Upper lobe of left lung (tissue), 6 donors: ENCODE measurements around the gene TRPC4. TPM values are rescaled to one million over a fixed set of nuclear protein-coding genes. Genes with fewer than 3 reads are reported as not detected.

Experiments used
- ATAC-seq, 2 donors: fragments of 200-7000 bp; cut with Tn5 transposase; one replicate each; pipeline ENCODE4 v1.9.1; 2022; ENCODE audit warnings: mild to moderate bottlenecking in 2 of 2, moderate library complexity in 2 of 2; ENCODE audit not compliant: low FRiP score in 2 of 2
- DNase-seq, 2 donors: peaks; one replicate each; pipeline ENCODE4 v3.0.0-alpha.2; 2019 to 2020
- H3K27ac ChIP-seq, 4 donors: fragments of 200-600 bp; sonication (generic); one replicate each; pipeline ENCODE4 v1.5.1; 2016 to 2019
- H3K27me3 ChIP-seq, 4 donors: fragments of 200-600 bp; sonication (generic); one replicate each; pipeline ENCODE4 v1.5.1; 2017 to 2019
- H3K36me3 ChIP-seq, 4 donors: fragments of 200-600 bp; sonication (generic); one replicate each; pipeline ENCODE4 v1.5.1; 2016 to 2019
- H3K4me1 ChIP-seq, 4 donors: fragments of 200-600 bp; sonication (generic); one replicate each; pipeline ENCODE4 v1.5.1; 2018 to 2019
- H3K4me3 ChIP-seq, 4 donors: fragments of 200-600 bp; sonication (generic); one replicate each; pipeline ENCODE4 v1.5.1; 2017 to 2019; ENCODE audit warnings: mild to moderate bottlenecking in 2 of 4, moderate library complexity in 1 of 4
- H3K9me3 ChIP-seq, 4 donors: fragments of 200-600 bp; sonication (generic); one replicate each; pipeline ENCODE4 v1.5.1; 2018 to 2019
- CTCF ChIP-seq, 6 experiments: fragments of 450-650 bp in 4 of 6; fragments of 200-600 bp in 2 of 6; sonication (generic) in 2 of 6; IDR thresholded peaks; one replicate each; pipeline ENCODE4 v1.5.1; 2016 to 2019; ENCODE audit warnings: antibody characterized with exemption in 6 of 6
- EP300 ChIP-seq, 4 donors: sonication (generic); formaldehyde crosslinking; IDR thresholded peaks; one replicate each; pipeline ENCODE4 v1.5.1; 2017; ENCODE audit warnings: antibody characterized with exemption in 4 of 4, control low read depth in 2 of 4
- POLR2A ChIP-seq, 4 donors: fragments of 450-650 bp; IDR thresholded peaks; one replicate each; pipeline ENCODE4 v1.5.1; 2016 to 2017; ENCODE audit warnings: antibody characterized with exemption in 4 of 4, mild to moderate bottlenecking in 2 of 4
- POLR2AphosphoS5 ChIP-seq, 2 donors: sonication (generic); formaldehyde crosslinking; IDR thresholded peaks; one replicate each; pipeline ENCODE4 v1.5.1; 2017; ENCODE audit warnings: antibody characterized with exemption in 2 of 2
- WGBS, 2 donors: methylation state at CpG; one replicate each; pipeline ENCODE4 v1.1.5; 2017 to 2018; 5-methylcytosine and 5-hydroxymethylcytosine counted together
- total RNA-seq, 6 donors: library from RNA; depleted of rRNA in 4 of 6; stranded (reverse); fragments of >200 nt in 4 of 6; gene quantifications; one replicate each; pipeline versions ENCODE4 v1.1.0 to v1.2.1, GENCODE V29; 2016 to 2021
- donor health status: DM: no; HTN: no; CAD: no; lungs with moderate emphysema.
- donor health status: DM: no; HTN: yes; CAD: no; lungs with severe emphysema.

The TRPC4 gene
- total RNA-seq, 6 donors from 2014 or later = 0.39 to 6.3 (median 1.8) TPM

- H3K36me3 ChIP-seq = no peaks in the 10 kb centered on the region
- TF ChIP-seq POLR2AphosphoS5 (IDR thresholded peaks at IDR 0.05) (no peak), POLR2A (IDR thresholded peaks at IDR 0.05) (no peak), CTCF (IDR thresholded peaks at IDR 0.05) (no peak), EP300 (IDR thresholded peaks at IDR 0.05) (no peak)
- 75 to 85% methylated on average over 3 of the region's 3 CpGs for WGBS, 2 donors
- H3K9me3 ChIP-seq = no peaks in the 10 kb centered on the region
- ATAC-seq (no peak), DNase-seq (no peak)
- H3K27ac ChIP-seq = no peak overlapping the region
- H3K4me1 ChIP-seq = no peaks in the 10 kb centered on the region
- no peak overlapping the region for H3K4me3 ChIP-seq
- H3K27me3 ChIP-seq = no peaks in the 10 kb centered on the region
Measured at GRCh38 chr13:37736045-37736444, 133.5 kb downstream of the TRPC4 start.

GRCh38 chr13:37735293-37735692 lies 134.3 kb downstream of the TRPC4 start:
- WGBS, 2 donors = 67 to 68% methylated on average over 4 of the region's 4 CpGs
- Histone ChIP-seq H3K27me3 (no peaks in the 10 kb centered on the region), H3K9me3 (no peaks in the 10 kb centered on the region), H3K4me3 (no peak overlapping the region), H3K27ac (no peak overlapping the region), H3K4me1 (no peaks in the 10 kb centered on the region), H3K36me3 (no peaks in the 10 kb centered on the region)
- ATAC-seq (no peak), DNase-seq (no peak)
- TF ChIP-seq POLR2A (IDR thresholded peaks at IDR 0.05) (no peak), CTCF (IDR thresholded peaks at IDR 0.05) (no peak), POLR2AphosphoS5 (IDR thresholded peaks at IDR 0.05) (no peak), EP300 (IDR thresholded peaks at IDR 0.05) (no peak)

GRCh38 chr13:37729876-37730275 lies 139.7 kb downstream of the TRPC4 start:
- 86 to 95% methylated on average over 4 of the region's 4 CpGs for WGBS, 2 donors
- no peaks in the 10 kb centered on the region for H3K4me1 ChIP-seq
- H3K27me3 ChIP-seq = no peaks in the 10 kb centered on the region
- ATAC-seq (no peak), DNase-seq (no peak)
- no peak overlapping the region for H3K27ac ChIP-seq
- H3K9me3 ChIP-seq = no peaks in the 10 kb centered on the region
- TF ChIP-seq POLR2AphosphoS5 (IDR thresholded peaks at IDR 0.05) (no peak), CTCF (IDR thresholded peaks at IDR 0.05) (no peak), EP300 (IDR thresholded peaks at IDR 0.05) (no peak), POLR2A (IDR thresholded peaks at IDR 0.05) (no peak)
- H3K4me3 ChIP-seq = no peak overlapping the region
- H3K36me3 ChIP-seq = no peaks in the 10 kb centered on the region

GRCh38 chr13:37716420-37717195 lies 153.0 kb downstream of the TRPC4 start:
- no peak for DNase-seq
- no peak overlapping the region for H3K27ac ChIP-seq

More at GRCh38 chr13:37716420-37717195, 153.0 kb downstream of the TRPC4 start:
- Histone ChIP-seq H3K4me1 (no peaks in the 10 kb centered on the region), H3K36me3 (no peaks in the 10 kb centered on the region), H3K9me3 (no peaks in the 10 kb centered on the region), H3K4me3 (no peak overlapping the region), H3K27me3 (no peaks in the 10 kb centered on the region)
- ATAC-seq = no peak
- 49 to 50% methylated on average over 8 of the region's 8 CpGs for WGBS, 2 donors
- TF ChIP-seq POLR2AphosphoS5 (IDR thresholded peaks at IDR 0.05) = no peak
- no peak for TF ChIP-seq CTCF (IDR thresholded peaks at IDR 0.05)
- no peak for TF ChIP-seq EP300 (IDR thresholded peaks at IDR 0.05)
- TF ChIP-seq POLR2A (IDR thresholded peaks at IDR 0.05) = no peak
